NT2/D1 (cell line): ENCODE results near the gene CA7.

ENCODE experiments used
- DNase-seq: peaks from one replicate; pipeline ENCODE4 v3.0.0-alpha.2; 2011; ENCODE audit warnings: low read depth, low spot score
- H3K27me3 ChIP-seq: 2 replicates; pipeline ENCODE4 v1.6.0; 2011; ENCODE audit warnings: mild to moderate bottlenecking; ENCODE audit not compliant: insufficient read length, insufficient read depth
- H3K36me3 ChIP-seq: 2 replicates; pipeline ENCODE4 v1.6.1; 2011; ENCODE audit warnings: mild to moderate bottlenecking, low read length, mixed read lengths; ENCODE audit not compliant: insufficient read depth, insufficient read length
- H3K4me1 ChIP-seq: 2 replicates; pipeline ENCODE4 v1.5.1; 2011; ENCODE audit not compliant: insufficient read depth, insufficient read length
- H3K4me3 ChIP-seq: 2 replicates; pipeline ENCODE4 v1.5.1; 2011; ENCODE audit warnings: low read depth; ENCODE audit not compliant: insufficient read length
- H3K9ac ChIP-seq: 2 replicates; pipeline ENCODE4 v1.6.0; 2011; ENCODE audit warnings: low read depth; ENCODE audit not compliant: insufficient read length
- H3K9me3 ChIP-seq: 2 replicates; pipeline ENCODE4 v1.5.1; 2011; ENCODE audit warnings: mild to moderate bottlenecking, low read length; ENCODE audit not compliant: insufficient read depth
- SUZ12 ChIP-seq: IDR thresholded peaks from 2 replicates; pipeline ENCODE4 v1.6.1; 2011; ENCODE audit not compliant: insufficient read length, insufficient read depth; ENCODE audit errors: extremely low read depth
- YY1 ChIP-seq: IDR thresholded peaks from 2 replicates; pipeline ENCODE4 v1.6.1; 2011; ENCODE audit not compliant: insufficient read length, insufficient read depth
- ZNF274 ChIP-seq: IDR thresholded peaks from 2 replicates; pipeline ENCODE4 v1.6.1; 2011; ENCODE audit warnings: mild to moderate bottlenecking, low read depth, low read length

CA7 gene

DNA sequence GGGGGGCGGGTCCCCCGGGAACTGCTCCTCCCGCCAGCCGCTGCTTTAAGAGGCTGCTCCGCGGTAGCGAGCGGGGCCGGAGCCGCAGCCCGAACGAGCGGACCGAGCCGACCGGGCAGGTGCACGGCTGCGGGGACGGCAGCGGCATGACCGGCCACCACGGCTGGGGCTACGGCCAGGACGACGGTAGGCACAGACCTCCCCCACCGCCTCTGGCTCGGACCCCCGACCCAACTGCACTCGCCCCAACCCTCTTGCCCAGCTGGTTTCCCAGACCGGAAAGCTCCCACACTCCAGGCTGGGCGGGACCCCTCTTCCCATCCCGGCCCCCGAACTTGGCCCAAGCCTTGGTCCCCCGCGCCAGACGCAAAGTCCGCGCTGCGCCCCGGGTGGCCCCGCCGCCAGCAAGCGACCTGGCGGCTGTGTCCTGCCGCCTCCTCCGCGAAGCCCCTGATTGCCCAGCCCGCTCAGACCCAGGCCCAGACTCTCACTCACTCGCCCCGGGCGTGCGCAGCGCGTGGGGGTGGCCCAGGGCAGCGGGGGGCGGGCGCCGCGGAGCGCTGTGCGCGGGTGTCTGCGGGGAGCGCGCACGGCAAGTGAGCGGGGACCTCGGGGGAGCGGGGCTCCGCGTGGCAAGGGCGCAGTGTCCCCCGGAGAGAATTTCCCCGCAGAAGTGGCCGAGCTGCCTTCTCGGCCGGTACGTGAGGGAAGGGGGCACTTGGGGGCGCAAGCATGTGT is at the start of gene CA7:
TSS of gene CA7 (plus strand) at position 73 of the 738 bp plus-strand sequence. CDS start at position 147, 74 bp downstream.
- peak within 1 kb of the TSS; percentile 63 for H3K4me3 ChIP-seq

DNA sequence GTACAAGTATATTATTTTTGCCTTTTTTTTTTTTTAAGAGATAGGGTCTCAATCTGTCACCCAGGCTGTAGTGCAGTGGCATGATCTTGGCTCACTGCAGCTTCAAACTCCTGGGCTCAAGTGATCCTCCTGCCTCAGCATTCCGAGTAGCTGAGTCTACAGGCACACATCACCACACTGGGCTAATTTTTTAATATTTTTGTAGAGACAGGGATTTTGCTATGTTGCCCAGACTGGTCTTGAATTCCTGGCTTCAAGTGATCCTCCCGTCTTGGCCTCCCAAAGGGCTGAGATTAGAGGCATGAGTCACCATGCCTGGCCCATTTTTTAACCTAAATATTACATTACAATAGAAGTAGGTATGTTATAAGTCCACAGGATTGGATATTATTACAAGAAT is 46.1 kb upstream of the CA7 start:
- H3K36me3 ChIP-seq, result peaks cover 23% of the 10 kb centered on the region
- no peaks in the 10 kb centered on the region for H3K27me3 ChIP-seq
- H3K9me3 ChIP-seq, result no peaks in the 10 kb centered on the region
- H3K9ac ChIP-seq, result no peak overlapping the region
- no peak overlapping the region for H3K4me3 ChIP-seq
- no peaks in the 10 kb centered on the region for H3K4me1 ChIP-seq
- DNase-seq, result no peak
- no peak for TF ChIP-seq YY1
- no peak for TF ChIP-seq ZNF274
- TF ChIP-seq SUZ12, result no peak

More for the DNA sequence above, at the start of gene CA7:
- TF ChIP-seq SUZ12, result peak; percentile 14
- no peak for TF ChIP-seq YY1
- no peak for TF ChIP-seq ZNF274
- no peak for DNase-seq
- no peaks in the 10 kb centered on the region for H3K36me3 ChIP-seq
- H3K27me3 ChIP-seq, result peaks cover 76% of the 10 kb centered on the region
- no peaks in the 10 kb centered on the region for H3K9me3 ChIP-seq
- H3K4me1 ChIP-seq, result peaks cover 7% of the 10 kb centered on the region
- H3K9ac ChIP-seq, result peak within 1 kb of the TSS; percentile 68

DNA sequence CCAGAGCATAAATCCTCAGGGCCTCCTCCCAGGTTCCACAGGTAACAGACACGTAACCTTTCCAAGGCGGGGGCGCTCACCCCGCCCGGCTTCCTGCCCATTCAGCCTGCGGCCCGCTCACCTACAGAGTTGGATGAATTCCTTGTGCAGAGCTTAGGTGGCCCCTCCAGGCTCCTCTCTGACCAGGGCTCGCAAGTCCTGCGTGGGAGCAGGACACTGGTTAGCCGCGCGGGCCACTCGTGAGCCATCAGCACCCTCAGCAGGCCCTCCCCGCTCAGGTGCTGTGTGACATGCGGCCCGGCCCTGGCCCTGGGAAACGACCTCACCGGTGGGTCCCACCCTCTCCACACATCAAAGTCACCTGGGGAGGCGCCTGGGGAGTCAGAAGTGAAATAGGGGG is 43.4 kb upstream of the CA7 start:
- Histone ChIP-seq H3K4me1 (no peaks in the 10 kb centered on the region), H3K9me3 (no peaks in the 10 kb centered on the region), H3K9ac (no peak overlapping the region), H3K4me3 (no peak overlapping the region), H3K27me3 (no peaks in the 10 kb centered on the region), H3K36me3 (peaks cover 49% of the 10 kb centered on the region)
- TF ChIP-seq YY1 (no peak), SUZ12 (no peak), ZNF274 (no peak)
- DNase-seq, result no peak

DNA sequence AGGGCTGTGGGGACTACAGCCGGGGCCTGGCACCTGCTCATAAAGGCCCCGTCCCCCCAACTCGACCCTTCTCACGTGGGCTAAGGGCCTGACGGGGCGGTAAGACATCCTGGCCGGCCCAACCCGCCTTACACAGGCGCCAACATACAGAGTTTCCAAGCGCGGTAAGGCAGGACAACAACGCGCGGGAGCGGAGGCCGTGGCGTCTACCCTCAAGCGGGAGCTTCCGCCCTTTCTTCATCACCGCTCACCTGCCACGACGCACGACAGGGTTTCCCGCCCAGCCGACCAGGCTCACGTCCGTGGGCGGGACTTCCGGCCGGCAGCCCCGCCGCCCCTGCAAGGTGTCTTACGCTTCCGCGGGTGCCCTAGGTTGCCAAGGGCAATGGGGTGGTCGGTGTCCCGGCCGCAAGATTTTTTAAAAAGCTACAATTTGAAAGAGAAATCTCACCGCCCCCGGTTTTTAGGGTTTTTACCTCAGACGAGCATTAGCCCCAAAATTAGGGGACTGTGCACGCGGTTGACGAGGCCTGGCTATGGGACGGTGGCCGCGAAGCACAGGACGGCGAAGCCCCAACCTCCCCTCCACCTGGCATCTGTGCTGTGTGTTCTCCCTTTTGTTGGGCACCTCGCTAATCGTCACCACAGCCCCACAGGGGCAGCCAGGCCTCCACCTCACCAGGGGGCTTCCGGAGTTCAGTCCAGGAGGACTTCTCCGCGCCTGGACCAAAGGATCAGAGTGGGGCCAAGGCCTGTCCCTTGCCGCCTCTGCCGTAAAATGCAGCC is 42.7 kb upstream of the CA7 start, which contains the start of gene TERB1:
TSS of gene TERB1 (minus strand) at position 265 of the 786 bp plus-strand sequence. CDS start 4,786 bp downstream, outside the sequence.
- no peak for TF ChIP-seq ZNF274
- no peak for TF ChIP-seq YY1
- TF ChIP-seq SUZ12, result no peak
- DNase-seq, result no peak

DNA sequence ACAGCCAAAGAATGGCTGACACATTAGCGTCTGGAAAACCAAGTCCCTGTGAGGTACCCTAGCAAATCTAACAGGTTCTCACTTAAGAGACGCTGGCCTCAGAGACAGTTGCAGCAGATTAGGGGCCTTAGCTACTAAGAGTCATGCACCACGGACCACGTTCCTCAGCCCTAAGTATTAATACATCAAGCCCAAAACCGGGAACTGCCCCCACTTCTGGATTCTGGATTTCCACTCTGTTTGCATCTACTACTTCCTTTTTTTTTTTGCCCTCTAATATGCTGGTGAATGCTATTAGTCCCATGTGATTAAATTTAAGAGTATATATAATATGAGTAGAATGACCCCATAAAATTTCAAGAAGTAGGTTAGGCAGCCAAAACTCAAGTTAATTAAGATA is 42.1 kb upstream of the CA7 start:
- H3K4me1 ChIP-seq, result no peaks in the 10 kb centered on the region
- H3K27me3 ChIP-seq, result no peaks in the 10 kb centered on the region
- no peak for TF ChIP-seq YY1
- TF ChIP-seq ZNF274, result no peak
- TF ChIP-seq SUZ12, result no peak
- peaks cover 60% of the 10 kb centered on the region for H3K36me3 ChIP-seq
- DNase-seq, result no peak
- H3K4me3 ChIP-seq, result no peak overlapping the region
- no peaks in the 10 kb centered on the region for H3K9me3 ChIP-seq
- H3K9ac ChIP-seq, result no peak overlapping the region

More for the DNA sequence above, 42.7 kb upstream of the CA7 start, which contains the start of gene TERB1:
- Histone ChIP-seq H3K27me3 (no peaks in the 10 kb centered on the region), H3K9me3 (no peaks in the 10 kb centered on the region), H3K4me3 (no peak within 1 kb of the TSS), H3K4me1 (no peaks in the 10 kb centered on the region), H3K36me3 (peaks cover 54% of the 10 kb centered on the region), H3K9ac (no peak within 1 kb of the TSS)

DNA sequence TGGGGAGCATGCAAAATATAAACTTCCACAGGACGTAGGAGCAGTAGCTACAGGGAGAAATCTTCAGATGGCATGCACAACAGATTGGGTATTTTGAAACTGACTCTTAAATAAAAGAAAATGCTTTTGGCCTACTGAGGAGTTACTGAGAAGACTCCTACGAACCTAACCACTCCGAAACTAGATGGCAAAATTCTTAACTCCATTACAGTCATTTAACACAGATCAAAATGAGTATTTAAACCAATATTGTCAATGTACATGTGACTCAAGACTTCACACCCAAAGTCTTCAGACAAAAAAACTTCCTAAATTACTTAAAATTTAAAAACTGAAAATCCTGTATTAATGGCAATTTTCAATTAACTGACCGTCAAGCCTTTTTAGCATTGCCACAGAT is 34.4 kb upstream of the CA7 start:
- TF ChIP-seq ZNF274 (no peak), SUZ12 (no peak), YY1 (no peak)
- no peak for DNase-seq
- Histone ChIP-seq H3K4me1 (no peaks in the 10 kb centered on the region), H3K4me3 (no peak overlapping the region), H3K9me3 (no peaks in the 10 kb centered on the region), H3K9ac (no peak overlapping the region), H3K36me3 (peaks cover 87% of the 10 kb centered on the region), H3K27me3 (no peaks in the 10 kb centered on the region)

DNA sequence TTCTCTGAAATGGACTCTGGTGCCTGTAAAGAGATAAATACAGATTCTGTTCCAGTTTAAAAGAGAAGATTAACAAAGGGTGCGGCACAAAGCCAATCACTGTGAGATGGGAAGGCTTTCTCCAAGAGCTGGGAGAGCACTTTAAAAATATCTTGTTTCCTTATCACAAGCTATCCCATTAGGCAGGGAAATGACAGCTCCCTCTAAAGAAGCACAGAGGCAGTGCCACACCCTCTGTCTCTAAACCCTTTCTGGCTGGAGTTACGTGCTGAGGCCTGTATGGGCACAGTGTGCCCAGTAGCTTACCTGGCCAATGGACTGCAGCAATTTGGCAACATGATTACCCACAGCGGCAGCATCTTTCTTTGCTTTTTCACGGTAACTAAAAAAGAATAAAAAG is 33.8 kb upstream of the CA7 start:
- TF ChIP-seq SUZ12 (no peak), ZNF274 (no peak), YY1 (no peak)
- no peaks in the 10 kb centered on the region for H3K27me3 ChIP-seq
- H3K4me1 ChIP-seq, result no peaks in the 10 kb centered on the region
- H3K36me3 ChIP-seq, result peaks cover 87% of the 10 kb centered on the region
- DNase-seq, result no peak
- H3K9me3 ChIP-seq, result no peaks in the 10 kb centered on the region
- H3K4me3 ChIP-seq, result no peak overlapping the region
- H3K9ac ChIP-seq, result no peak overlapping the region
